ENCODE results near the gene TLE4.
"Not testable (repeated sequence)": the region's sequence is repeated elsewhere in the genome, so short reads cannot be mapped to it uniquely, and the experiment has no call there.

Gene TLE4

DNA sequence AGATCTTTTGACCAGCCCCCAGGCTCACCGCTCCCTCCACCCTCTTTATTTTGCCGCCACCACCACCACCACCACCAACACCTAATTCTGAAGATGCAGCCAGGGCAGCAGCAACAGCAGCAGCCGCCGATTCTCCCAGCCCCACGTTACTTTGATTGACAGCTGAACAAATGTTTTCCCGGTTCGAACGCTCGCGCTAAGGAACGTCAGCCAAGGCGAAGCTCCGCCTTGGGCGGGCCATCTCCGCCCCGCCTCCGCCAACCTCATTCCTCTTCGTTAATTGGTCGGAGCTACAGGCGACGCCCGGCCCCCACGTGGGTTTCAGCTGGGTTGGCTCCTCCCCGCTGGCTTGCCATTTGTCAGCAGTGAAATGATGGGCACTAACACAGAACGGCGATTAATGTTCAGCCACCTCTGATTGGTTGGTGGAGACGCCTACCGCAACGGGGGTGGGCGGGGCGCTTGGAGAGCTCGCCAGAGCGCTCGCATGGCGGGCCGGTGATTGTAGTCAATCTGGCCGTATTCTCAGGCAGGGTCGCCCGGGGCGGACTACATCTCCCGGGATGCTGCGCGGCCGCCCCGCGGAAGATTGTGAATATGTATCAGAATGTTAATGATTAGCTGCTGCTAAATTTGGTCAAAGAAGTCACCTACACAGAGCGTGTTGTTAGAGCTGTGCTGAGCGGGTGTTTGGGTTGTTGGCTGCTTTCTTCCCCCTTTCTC, at the start of gene TLE4:
Gene TLE4 (plus strand): TSS at position 657 of the 723 bp plus-strand sequence. CDS start 826 bp downstream, outside the sequence.
- peak; percentile 100 for DNase-seq (ENCODE audit: low spot score)

DNA sequence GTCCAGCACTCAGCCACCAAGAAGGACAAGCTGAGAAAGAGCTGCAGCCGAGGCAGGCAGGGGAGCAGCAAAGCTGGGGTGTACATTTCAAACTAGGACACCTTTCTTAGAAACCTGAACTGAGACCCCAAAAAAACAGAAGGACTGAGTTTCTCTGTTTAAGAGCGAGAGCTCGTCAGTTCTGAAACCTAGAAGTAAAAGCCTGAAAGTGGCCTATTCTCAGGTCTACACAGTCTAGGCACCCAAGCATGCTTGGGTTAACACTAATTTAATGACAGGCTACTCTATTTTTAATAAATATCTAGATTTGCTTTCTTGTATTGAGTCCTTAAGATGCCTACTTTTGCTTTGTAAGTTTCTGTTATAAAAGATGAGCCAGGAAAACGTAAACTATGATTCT, 49.0 kb upstream of the TLE4 start:
- no peak for DNase-seq (ENCODE audit: low spot score)

DNA sequence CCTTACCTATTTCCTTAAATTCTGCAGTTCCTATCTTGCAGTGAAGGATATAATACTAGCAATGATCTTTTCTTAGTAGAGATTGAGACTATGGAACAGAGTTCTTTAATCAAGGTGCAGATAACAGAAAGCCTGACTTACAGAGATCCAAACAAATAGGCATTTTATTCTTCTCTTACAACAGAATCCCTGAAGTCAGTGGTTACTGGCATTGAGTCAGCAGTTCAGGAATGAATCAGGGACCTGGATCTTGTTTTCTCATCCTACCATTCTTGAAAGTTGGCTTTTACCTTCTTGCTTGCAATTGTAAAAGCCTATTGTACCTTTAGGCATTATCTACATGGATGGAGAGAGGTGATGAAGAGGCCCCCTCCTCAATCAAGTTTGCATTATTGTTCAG, 47.5 kb upstream of the TLE4 start:
- DNase-seq (ENCODE audit: low spot score) = no peak

DNA sequence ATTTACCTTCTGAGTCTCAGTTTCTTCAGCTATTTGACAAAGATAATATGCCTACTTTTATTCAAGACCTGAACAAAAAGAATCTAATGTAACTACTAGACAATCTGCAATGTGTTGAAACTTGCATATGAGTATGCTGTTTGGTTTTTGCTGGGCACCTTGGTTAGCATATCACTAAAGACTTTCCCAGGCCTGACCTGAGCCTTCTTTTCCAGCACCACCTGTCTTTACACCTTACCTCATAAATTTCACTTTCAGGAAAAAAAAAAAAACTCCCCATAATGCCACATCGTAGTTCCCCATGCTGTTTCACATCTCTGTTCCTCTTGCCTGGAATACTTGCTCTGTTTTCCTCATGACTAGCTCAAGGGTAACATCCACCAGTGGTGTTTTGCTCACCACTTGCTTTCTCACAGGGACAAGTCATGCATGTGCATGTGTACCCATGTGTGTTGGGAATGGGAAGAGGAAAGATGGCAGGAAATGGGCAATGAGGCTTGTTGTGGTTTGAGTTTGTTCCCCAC, 45.6 kb upstream of the TLE4 start:
- DNase-seq (ENCODE audit: low spot score) = no peak

DNA sequence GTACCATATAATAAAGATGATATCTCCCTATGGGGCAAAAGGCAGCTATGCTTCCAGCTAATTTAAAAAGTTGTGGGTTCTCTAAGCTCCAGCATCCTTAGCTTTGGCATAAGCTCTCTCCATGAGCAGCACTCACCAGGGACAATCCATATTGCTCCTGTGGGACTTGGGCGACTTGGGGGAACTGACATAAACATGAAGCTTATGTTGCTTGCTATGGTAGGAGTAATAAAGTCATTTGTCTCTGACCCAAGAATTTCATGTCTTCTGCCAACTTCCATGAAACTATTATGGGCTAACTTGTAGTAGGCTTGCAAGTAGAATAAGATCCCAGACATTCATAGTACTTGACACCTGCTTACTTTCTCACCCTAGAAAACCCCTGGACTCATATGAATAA, 36.2 kb upstream of the TLE4 start:
- no peak for DNase-seq (ENCODE audit: low spot score)

DNA sequence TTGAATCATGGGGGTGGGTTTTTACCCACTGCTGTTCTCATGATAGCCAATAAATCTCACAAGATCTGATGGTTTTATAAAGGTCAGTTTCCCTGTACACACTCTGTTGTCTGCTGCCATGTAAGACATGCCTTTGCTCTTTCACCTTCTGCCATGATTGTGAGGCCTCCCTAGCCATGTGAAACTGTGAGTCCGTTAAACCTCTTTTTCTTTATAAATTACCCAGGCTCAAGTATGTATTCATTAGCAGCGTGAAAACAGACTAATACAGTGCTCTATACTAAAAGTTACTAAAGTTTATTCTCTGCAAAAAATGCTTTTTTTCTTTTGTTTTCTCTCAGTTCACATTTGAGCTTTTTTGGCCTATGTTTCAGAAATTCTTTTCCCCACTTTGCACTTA, 33.9 kb upstream of the TLE4 start:
- no peak for DNase-seq (ENCODE audit: low spot score)

DNA sequence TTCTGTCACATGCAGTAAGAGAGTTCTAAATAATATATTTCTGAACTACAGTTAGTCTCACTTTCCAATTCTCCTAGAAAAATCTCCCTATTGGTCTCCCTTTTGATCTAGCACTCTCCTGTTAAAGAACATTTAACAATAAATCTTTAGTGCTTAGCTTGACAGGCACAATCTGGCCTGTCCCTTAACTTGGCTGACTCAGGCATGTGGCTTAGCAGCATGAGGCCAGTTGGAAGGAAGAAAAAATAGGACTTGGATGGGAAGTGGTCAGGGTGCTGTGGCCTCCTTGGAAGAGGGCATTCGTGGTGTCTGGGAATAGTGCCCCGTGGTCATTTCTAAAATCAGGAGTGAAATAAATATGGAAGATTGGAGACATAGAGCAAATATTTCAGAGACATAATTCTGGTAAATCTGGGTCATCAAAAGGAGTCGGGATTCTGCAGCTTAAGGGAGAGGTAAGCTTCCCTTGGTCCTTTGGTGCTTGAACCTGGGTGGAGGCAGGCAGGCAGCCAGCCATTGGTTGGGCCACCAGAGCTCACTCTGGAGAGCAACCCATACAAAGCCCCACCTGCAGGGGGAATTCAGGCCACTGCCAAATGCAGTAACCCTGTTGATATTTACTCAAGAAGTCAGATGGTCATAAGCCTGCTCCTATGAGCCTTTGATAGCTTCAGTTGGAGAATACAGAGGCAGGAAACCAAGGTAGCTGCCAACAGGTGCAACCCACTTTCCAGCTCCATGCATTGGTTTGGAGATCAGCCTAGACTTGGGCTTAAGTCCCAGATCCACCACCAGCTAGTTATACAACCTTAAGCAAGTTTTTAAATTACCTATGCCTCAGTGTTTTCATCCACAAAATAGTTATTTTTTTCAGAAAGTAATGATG, 28.8 kb upstream of the TLE4 start:
- DNase-seq (ENCODE audit: low spot score) = no peak

DNA sequence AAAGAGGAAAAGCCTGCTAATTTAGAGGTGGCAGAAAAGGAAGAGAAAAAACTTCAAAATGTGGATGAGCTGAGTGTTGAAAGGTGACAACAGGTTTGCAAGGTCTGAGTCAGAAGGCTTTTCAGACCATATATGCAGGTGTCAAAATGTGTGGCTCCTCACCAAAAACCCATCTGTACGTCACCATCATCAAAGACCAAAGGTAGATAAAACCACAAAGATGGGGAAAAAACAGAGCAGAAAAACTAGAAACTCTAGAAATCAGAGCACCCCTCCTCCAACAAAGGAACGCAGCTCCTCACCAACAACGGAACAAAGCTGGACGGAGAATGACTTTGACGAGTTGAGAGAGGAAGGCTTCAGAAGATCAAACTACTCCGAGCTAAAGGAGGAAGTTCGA, 27.4 kb upstream of the TLE4 start:
- DNase-seq (ENCODE audit: low spot score) = not testable (repeated sequence)

DNA sequence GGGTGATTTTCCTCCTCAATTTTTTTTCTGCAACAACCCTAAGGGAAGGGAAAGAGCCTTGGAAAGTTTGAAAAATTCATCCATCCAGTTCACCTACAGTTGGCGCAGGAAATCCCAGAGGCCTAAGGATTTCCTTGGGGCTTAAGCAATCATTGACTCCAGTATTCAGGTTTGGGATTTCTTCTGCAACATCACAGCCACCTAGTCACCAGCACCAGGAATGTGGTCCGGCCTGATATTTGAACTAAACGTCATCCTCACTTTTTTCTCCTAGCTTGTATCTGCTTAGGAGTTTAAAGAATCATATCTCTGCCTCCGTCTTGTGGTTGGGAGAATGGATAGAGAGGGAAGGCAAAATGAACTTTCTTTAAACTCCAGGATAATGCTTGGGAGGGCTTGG, 20.2 kb upstream of the TLE4 start:
- no peak for DNase-seq (ENCODE audit: low spot score)

DNA sequence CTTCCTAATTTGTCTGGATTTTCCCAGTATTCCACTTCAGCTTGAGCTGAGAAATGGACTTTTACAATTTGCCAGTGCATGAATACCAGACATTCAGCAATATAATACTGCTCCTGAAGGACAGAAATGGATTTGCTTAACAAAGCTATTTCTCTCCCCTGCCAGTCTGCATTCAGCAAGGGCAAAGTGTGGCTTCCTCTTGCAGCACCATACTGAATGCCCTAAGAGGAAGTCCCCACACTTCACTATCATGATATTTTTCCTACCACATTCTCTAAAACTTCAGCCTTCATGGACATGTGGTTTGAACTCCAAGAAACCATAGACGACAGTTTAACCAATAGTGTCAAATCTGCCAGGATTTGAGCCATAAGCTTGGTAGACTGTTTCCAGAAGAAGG, 19.8 kb upstream of the TLE4 start:
- peak; percentile 21 for DNase-seq (ENCODE audit: low spot score)

DNA sequence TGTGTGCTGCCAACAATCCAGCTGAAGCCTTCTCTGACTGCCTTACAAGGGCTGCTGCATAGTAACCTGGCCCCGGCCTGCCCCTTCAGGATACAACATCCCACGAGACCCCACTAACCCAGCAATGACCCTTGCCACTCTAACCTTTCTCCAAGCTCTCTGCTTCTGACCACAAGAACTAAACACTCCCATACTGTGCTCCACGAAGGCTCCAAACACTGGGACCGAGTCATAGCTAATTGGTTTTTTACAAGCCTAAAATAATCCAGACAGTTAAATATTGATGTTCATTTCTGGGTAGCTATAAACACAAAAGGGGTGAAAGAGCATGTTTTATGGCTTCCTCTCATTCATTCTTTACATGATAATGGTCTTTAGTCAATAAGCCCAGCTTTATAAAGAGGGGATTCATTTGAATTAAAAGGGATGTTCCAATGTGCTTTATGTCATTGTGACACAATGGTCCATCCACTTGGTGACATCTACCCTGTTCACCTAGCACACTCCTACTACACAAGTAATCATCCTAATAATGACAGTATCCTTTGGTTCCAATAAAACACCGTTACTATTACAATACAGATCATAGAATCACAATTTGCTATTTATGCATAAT, 16.2 kb upstream of the TLE4 start:
- DNase-seq (ENCODE audit: low spot score) = no peak

DNA sequence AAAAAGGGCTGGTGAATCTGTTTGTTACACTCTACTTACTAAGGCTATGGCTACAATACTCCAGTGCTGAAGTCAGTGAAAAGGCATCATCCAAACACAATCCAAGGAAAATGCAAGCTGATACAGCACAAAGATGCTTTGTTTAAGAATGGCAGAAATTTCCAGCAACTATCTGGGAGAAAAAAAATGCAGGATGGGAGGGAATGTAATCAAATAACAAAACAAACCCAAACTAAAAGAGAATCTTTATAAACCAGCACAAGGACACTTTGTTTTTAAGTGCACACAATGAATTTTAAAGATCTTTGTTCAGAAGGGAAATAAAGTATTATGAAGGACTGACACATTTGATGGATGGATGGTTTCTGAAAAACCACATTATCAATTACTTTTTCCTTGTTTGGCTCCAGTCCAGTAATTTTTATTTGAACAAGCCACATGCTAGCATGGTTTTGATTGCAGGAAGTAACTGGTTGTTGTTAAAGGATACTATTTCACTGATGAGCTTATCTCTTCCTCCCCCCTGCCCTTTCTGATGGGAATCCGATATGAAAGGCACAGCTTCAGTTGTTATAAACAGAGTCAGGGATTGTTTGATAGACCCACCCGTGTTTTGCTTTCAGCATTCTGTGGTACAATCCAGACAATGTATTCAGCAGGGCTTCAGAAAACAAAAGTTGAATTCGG, 12.1 kb upstream of the TLE4 start:
- DNase-seq (ENCODE audit: low spot score) = peak; percentile 98

DNA sequence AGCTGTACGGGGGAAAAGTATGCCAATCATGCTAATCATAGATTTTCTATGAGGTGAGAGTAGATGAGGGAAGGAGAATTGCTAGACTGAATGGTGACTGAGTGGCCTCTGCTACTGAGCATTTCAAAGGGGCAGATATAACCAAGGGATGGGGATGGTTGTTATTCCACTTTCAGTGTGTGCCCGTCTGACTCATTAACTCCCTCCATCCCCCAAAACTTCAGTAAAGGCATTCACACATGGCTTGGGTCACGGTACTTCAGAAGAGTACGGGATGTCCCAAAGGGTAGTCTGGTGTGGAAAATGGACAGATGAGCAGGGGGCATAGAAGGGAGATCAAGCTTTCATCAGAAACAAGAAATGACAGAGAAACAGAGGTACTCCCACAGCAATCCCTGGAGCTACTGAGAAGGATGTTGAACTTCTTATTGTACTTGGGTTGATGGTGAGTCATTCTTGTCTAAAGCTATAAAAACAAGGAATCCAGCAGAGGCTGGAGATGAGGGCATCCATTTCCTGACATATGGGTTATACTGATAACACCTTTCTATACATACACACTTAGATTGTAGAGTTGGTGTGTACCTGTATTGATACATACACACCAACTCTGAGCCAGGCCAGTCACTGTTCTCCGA, 8.9 kb upstream of the TLE4 start:
- no peak for DNase-seq (ENCODE audit: low spot score)

DNA sequence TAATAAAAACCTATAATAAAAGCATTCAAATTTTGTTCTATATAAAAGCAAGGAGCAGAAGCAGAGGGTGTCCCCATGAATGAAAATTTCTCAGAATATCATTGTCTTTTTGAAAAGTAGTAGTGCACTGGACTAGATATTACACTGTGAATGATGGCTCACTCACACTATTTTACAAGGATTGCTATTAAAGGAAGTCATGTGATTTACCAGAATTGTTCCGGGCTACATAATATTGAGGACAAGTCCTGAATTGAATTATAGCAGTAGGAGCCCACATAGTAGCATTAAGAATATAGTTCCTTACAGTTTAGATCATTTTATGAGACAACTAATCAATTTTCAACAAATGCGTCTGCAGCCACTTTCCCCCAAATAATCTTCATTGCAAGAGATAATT, 7.7 kb upstream of the TLE4 start:
- DNase-seq (ENCODE audit: low spot score) = no peak

DNA sequence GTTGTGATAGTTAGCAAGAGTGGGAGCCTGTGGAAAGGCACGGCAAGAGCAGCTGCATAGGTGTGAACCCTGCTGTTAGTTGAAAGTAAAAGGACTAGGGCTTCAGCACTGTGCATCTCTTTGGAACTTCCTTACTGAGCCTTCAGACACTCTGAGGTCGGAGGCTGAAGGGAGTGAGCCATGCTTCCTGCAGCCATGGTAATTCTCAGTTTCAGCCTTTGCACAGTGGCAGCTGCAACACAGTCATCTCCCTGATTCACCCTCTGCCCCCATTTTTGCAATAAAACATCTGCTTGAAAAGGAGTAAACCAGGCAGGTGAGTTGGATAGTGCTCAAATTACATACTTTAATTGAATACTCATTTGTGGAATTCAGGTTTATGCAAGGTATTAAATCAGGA, 6.5 kb upstream of the TLE4 start:
- no peak for DNase-seq (ENCODE audit: low spot score)

DNA sequence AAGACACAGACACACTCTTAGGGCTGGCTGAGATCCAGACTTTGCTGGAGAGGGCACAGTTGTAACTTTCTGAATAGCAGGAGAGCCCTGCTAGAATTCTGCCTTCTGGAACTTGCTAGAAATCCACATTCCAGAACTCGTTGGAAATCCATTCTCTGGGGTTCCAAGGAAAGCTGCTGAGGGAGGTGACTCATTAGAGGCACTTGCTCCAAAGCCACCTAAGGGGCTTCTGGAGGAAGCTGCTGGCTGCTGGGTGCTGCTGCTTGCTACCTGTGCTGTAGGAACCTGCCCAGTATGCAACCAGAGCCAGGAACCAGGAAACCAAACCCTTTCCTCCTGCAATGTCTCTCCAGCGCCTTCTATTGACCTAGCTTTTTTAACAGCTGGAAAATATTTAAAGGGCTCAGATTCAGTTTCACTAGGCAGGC, 4.1 kb upstream of the TLE4 start:
- DNase-seq (ENCODE audit: low spot score) = no peak

DNA sequence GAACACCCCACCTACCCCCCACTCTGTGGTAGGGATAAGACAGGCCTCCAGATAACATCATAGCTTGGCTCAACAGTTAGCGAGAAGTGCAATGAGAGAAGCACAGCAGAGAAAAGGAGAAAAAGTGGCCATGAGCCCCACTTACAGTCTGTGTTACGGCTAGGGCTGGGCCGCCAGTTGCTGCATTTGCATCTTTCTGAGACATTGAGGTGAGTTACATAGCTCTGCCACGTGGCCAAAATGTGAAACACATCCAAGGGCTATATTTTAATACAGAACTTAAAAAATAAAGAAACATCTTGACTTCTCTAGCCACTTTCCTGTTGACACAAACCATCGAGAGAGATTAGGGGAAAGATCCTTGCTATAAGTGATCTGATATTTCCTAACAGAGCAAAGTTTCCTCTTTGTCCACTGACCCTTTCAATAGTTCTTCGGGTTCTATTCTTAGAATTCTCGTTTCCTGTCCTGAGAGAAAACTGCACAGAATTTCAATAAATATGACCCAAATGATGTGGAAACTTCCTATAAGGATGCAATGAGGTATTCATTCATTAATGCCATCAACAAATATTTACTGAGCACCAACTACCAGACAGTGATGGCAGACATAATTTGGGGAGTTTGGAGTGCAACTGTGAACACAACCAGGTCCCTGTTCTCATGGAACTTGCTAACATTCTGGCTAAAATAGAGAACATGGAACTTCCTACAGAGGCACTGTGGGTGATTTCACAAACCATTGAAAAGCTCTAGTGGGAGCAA, 3.2 kb upstream of the TLE4 start:
- DNase-seq (ENCODE audit: low spot score) = no peak

DNA sequence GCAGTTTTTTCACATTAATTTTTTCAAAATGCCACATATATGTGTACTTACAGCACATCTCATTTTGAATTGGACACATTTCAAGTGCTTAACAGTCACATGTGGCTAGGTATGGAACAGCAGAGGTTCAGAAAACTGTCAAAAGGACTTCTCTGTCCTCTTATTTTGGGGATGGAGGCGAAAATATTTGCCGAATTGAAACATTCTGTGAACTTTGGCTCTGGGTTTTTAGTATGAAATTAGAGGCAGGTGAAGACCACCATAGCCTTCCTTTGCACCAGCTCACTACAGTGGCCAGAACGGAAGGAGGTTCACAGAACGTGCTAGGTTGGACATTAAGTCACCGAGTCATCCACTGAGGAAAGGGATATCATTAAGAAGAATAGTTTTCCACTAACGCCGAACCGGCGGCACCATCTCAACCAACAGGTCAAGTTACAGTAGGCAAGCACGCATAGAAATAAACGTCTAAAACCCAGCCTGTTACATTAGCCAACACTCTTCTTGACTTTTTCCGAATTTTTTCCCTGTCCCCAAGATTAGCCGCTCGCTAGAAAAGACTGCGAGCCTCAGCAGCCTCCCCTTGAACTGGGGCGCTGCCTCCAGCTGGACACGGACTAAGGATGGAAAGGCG, 1.8 kb upstream of the TLE4 start:
- no peak for DNase-seq (ENCODE audit: low spot score)

DNA sequence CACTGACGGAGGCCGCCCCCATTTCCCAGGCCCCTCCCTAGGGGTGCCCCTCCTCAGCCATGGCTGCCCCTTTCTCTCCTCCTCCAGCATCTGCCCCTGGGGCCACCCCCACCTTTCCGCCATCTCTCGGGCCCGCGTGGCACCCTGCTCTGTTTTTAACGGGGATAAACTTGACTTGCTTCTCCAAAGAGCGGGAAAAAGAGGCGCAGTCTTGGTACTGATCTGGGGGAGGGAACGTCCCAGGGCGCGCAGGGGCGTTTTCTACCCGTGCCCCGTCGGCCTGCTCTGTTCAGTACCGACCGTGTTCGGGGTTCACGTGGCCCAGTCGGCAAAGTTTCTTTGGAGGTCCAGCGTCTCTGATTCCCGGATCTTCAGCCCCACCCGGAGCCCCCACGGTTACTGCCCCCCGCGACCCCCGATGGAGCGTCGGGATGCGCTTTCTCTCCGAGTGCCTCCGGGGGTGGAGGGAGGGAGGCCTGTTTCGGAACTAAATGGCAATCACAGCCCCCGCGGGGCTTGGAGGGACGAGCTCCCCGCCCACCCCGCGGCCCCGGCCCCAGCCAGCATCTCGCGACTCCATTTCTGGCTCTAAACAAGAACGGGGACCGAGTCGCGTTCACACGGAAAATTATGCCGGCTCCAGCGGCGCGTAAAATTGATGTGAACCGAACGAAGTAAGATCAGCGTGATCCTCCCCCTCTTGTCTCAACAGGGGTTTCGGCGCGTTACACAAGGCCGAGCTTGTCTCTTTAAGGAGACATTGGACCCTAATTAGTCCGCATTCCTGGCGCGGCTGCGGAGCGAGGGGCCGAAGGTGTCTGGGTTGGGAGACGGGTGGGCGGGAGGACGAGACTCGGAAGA, 1.1 kb upstream of the TLE4 start:
- DNase-seq (ENCODE audit: low spot score) = no peak

Data from pons (tissue), 1 donor.